Measurements from ENCODE around the gene RPS10.
"Not testable (repeated sequence)": the region's sequence is repeated elsewhere in the genome, so short reads cannot be mapped to it uniquely, and the experiment has no call there.

Gene RPS10

DNA sequence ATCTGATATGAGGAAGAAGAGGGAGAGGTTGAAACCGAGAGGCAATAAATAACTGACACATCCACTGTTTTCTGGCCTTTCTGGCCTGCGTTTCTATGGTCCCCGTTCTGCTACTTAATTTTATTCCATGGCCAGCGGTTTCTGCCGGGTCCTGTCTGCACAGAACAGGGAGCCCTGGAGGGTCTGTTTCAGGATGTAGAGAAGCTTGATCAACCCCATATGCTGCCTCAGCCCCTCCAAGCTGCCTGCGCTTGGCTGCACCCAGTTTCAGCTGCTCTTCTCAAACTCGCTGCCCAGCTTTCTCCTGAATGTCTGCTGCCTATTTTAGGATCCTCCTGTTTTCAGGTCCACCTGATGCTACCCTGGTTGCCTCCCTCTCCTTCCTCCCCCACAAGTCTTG is 21.5 kb upstream of the RPS10 start:
- no peak for DNase-seq

GRCh38 chr6:34445313-34445860 is 19.5 kb upstream of the RPS10 start:
- no peak for DNase-seq

DNA sequence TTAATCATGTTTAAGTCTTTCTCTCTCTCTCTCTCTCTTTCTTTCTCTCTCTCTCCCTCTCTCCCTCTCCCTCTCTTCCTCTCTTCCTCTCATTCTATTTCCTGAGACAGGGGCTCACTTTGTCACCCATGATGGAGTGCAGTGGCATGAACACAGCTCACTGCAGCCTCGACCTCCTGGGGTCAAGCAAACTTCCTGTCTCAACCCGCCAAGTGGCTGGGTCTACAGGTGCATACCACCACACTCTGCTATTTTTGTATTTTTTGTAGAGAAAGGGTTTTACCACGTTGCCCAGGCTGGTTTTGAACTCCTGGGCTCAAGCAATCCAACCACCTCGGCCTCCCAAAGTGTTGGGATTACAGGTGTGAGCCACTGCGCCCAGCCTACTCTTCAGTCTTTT is 15.7 kb upstream of the RPS10 start:
- no peak for DNase-seq

GRCh38 chr6:34439442-34439841 is 13.6 kb upstream of the RPS10 start:
- no peak for DNase-seq

- DNase-seq = no peak
These were observed 12.8 kb upstream of the RPS10 start for GRCh38 chr6:34438705-34439104.

- DNase-seq = no peak
These were observed 11.7 kb upstream of the RPS10 start for GRCh38 chr6:34437644-34437970.

GRCh38 chr6:34436803-34437643 is 11.2 kb upstream of the RPS10 start:
- no peak for DNase-seq

- no peak for DNase-seq
These were observed 10.0 kb upstream of the RPS10 start for GRCh38 chr6:34435916-34436315.

- DNase-seq = no peak
These were observed 754 bp downstream of the RPS10 start for GRCh38 chr6:34425132-34425497.

DNA sequence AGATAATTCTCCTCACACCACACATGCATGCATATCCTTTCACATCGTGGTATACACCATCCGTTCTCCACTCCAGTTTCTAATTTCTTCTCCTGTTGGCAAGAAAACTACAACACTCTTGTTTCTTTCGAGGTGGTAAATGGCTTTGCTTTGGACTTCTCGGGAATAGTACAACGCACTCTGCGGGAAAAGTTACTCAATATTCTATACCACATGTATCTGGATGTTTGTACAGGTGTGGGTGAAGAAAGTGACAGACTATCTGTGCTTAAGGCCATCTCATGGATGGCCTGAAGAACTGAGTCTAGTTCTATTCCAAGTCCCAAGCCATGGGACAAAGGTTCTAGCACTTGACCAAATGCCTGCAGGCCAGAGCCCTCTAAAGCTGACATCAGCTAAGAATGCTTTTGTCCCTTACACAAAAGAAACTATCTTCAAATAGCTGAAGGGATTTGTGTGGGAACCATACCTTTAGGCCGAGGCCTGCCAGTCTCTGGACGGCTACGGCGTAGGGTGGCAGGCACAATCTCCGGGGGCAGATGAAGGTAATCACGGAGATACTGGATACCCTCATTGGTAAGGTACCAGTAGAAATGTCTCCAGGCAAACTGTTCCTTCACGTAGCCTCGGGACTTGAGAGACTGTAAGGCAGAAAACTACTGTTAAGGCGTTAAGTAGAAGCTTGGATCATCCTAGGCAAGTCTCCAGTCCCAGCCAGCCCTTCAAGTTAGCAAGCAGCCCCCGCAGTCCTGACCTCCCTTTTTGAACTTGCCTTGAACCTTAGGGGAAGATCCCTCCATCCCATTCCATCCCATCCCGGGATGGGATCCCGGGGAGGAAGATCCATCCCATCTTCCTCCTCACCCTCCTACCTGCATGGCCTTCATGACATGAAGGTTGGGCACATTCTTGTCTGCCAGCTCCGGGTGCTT is 1.4 kb downstream of the RPS10 start:
- DNase-seq = no peak

DNA sequence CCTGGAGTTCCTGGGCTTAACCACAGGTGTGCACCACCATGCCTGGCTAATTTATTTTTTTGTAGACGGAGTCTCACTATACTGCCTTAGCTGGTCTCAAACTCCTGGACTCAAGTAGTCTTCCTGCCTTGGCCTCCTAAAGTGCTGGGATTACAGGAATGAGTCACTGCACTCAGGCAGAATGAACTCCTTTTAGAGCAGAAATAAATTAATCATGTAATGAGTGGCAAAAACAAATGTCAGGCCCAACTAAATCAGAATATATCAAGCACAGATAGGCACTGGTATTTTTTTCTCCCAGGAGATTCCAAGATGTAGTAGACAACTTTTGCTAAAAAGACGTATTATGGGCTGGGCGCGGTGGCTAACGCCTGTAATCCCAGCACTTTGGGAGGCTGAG is 2.6 kb downstream of the RPS10 start:
- no peak for DNase-seq

GRCh38 chr6:34418367-34418766 is 7.5 kb downstream of the RPS10 start:
- DNase-seq = no peak

- DNase-seq = no peak
These were observed 8.9 kb downstream of the RPS10 start for GRCh38 chr6:34416877-34417371.

DNA sequence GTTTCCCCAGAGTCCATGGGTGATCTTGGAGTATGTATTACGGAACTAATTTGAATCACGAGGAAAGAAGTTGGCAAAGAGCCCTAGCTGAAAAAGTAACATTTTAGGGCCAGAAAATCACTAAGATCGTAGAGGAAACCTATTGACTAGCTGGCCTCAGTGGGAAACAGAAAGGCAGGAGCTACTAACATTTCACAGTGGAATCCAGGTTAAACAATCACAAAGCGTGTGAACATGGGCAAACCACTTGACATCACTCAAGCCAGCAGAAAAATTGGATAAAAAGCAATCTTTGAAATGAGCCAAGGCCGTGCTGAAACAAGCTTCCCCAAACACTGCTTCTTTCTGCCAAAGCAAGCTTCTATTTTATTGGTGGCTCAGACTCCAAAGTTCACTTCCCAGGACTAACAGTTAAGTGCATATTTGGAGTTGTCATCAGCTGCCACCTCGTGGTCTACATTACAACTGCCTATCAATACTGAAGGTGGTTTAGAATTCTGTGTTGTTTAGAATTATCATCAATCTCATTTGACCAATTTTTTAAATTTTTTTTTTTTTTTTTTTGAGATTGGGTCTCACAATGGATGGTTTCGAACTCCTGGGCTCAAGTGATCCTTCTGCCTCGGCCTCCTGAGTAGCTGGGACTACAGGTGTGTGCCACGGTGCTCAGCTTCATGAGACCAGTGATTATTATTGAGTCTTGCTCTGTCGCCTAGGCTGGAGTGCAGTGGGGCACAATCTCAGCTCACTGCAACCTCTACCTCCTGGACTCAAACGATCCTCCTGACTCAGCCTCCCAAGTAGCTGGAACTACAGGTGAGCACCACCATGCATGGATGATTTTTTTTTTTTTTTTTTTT is 10.6 kb downstream of the RPS10 start:
- DNase-seq = peak; percentile 32

- DNase-seq = no peak
These were observed 13.1 kb downstream of the RPS10 start for GRCh38 chr6:34412643-34413214.

- no peak for DNase-seq
These were observed 13.9 kb downstream of the RPS10 start for GRCh38 chr6:34412016-34412415.

GRCh38 chr6:34407915-34408314 is 18.0 kb downstream of the RPS10 start:
- not testable (repeated sequence) for DNase-seq

- DNase-seq = no peak
These were observed 29.4 kb downstream of the RPS10 start for GRCh38 chr6:34396518-34396917.

DNA sequence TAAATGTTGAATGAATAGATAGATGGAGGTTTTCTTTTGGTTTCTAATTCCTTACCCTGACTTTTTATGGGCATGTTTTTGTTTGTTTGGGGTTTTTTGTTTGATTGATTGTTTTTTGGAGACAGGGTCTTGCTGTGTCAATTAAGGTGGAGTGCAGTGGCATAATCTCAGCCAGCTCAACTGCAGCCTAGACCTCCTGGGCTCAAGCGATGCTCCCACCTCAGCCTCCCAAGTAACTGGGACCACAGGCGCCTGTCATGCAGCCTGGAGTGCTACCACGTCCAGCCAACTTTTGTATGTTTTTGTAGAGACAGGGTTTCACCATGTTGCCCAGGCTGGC is 31.9 kb downstream of the RPS10 start:
- no peak for DNase-seq

DNA sequence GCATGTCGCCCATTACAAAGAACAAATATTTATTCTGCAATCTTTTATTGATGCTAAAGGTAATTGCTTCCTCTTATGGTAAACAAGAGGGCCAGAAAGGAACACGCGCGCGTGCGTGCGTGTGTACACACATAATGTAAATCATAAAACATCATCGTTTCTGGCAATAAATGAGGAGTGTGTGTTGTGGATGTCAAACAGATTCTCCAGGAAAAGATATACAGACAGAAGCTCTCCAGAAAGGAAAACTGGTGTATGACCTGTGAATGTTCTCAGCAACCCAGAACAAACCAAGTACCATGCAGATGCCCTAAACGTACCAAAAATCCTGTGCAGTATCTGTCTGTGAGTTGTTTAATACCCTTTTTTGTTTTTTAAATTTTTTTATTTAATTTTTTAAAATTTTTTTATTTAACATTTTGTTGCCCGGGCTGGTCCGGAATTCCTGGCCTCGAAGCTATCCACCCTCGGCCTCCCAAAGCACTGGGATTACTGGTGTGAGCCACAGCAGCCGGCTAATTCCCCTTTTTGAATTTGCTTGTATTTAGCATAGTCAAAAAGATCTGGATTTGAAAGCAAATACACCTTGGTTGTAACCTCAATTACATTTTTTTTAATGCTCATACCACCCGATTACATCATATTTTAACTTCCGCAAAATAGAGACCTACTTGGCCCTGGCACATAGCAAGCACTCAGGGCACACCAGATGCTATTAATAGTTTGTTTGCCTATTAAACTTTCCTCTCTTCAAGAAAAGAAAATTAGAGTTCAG is 32.5 kb downstream of the RPS10 start:
- no peak for DNase-seq

- peak; percentile 93 for DNase-seq
These were observed 33.2 kb downstream of the RPS10 start, which contains the start of gene NUDT3 for GRCh38 chr6:34392497-34393190. Gene NUDT3, minus strand, starts transcription at chr6:34392669. Its CDS starts 307 bp downstream, at chr6:34392362.
